Breast epithelium (tissue), 3 donors: ENCODE results near the gene THBS4.

ENCODE experiments used
- CTCF ChIP-seq, 3 donors: fragments of 450-650 bp; IDR thresholded peaks; one replicate each; pipeline ENCODE4 v1.5.1; 2016 to 2017; ENCODE audit warnings: antibody characterized with exemption in 3 of 3, mild to moderate bottlenecking in 3 of 3, moderate library complexity in 3 of 3
- POLR2A ChIP-seq: fragments of 450-650 bp; IDR thresholded peaks from one replicate; pipeline ENCODE4 v1.6.1; 2016; ENCODE audit warnings: antibody characterized with exemption, mild to moderate bottlenecking, moderate library complexity
- POLR2AphosphoS5 ChIP-seq, 3 donors: sonication (generic); formaldehyde crosslinking; IDR thresholded peaks; one replicate each; pipeline ENCODE4 v1.6.1; 2017; ENCODE audit warnings: antibody characterized with exemption in 3 of 3

- TF ChIP-seq CTCF (IDR thresholded peaks at IDR 0.05) (no peak), POLR2A (no peak), POLR2AphosphoS5 (IDR thresholded peaks at IDR 0.05) (no peak)
Measured at GRCh38 chr5:80033513-80033912, 1.6 kb upstream of the THBS4 start.
